ENCODE measurements around the gene KLB.

KLB gene

GRCh38 chr4:39466747-39467146, 60.0 kb downstream of the KLB start:
- DNase-seq: no peak

- no peak for DNase-seq
Observed at GRCh38 chr4:39467464-39467863, 60.7 kb downstream of the KLB start.

- no peak for DNase-seq
Observed at GRCh38 chr4:39469429-39470077, 62.8 kb downstream of the KLB start.

GRCh38 chr4:39470402-39470801, 63.7 kb downstream of the KLB start:
- DNase-seq: no peak

- no peak for DNase-seq
Observed at GRCh38 chr4:39472396-39472795, 65.7 kb downstream of the KLB start.

GRCh38 chr4:39476187-39476895, 69.6 kb downstream of the KLB start:
- no peak for DNase-seq

- DNase-seq: no peak
Observed at GRCh38 chr4:39480251-39480650, 73.5 kb downstream of the KLB start.

- DNase-seq: no peak
Observed at GRCh38 chr4:39480902-39481695, 74.4 kb downstream of the KLB start.

GRCh38 chr4:39484582-39485272, 78.0 kb downstream of the KLB start:
- no peak for DNase-seq

GRCh38 chr4:39486221-39486804, 79.6 kb downstream of the KLB start:
- no peak for DNase-seq

GRCh38 chr4:39490322-39490721, 83.6 kb downstream of the KLB start:
- DNase-seq: no peak

- no peak for DNase-seq
Observed at GRCh38 chr4:39494354-39494753, 87.6 kb downstream of the KLB start.

- DNase-seq: no peak
Observed at GRCh38 chr4:39495446-39496213, 88.9 kb downstream of the KLB start.

GRCh38 chr4:39497909-39498726, 91.4 kb downstream of the KLB start:
- no peak for DNase-seq

- DNase-seq: no peak
Observed at GRCh38 chr4:39498727-39499020, 91.9 kb downstream of the KLB start.

Data from stimulated activated CD4-positive, alpha-beta T cell treated with anti-CD3 and anti-CD28 coated beads, Interleukin-1b, Interleukin-23, amount 100 ng/mL, for 48 hours (primary cell).